Measurements from ENCODE around the gene DNM3. TPM values are rescaled to one million over a fixed set of nuclear protein-coding genes. Genes with fewer than 3 reads are reported as not detected.

The DNM3 gene
- total RNA-seq, 1 donor from 2014 or later, result 4.7 TPM

DNA sequence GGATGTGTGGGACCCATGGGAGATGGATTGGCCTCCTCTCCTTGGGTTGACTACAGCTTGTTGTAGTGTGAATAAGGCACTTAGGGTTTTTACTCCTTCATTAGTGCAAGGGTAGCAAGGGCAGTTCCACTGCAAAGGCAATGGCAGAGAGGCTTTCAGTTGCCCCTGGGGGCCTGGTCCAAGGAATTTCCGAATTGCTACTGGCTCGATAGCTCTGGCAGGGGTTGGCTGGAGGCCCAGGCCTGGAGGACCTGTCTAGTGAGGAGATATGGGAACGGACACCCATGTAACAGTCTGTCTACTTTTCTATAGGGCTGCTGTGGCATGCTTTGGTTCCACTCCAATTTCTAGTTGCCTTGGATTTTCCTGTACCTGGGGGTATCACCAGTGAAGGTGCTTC, 360.3 kb downstream of the DNM3 start:
- TF ChIP-seq, protein P1, sequence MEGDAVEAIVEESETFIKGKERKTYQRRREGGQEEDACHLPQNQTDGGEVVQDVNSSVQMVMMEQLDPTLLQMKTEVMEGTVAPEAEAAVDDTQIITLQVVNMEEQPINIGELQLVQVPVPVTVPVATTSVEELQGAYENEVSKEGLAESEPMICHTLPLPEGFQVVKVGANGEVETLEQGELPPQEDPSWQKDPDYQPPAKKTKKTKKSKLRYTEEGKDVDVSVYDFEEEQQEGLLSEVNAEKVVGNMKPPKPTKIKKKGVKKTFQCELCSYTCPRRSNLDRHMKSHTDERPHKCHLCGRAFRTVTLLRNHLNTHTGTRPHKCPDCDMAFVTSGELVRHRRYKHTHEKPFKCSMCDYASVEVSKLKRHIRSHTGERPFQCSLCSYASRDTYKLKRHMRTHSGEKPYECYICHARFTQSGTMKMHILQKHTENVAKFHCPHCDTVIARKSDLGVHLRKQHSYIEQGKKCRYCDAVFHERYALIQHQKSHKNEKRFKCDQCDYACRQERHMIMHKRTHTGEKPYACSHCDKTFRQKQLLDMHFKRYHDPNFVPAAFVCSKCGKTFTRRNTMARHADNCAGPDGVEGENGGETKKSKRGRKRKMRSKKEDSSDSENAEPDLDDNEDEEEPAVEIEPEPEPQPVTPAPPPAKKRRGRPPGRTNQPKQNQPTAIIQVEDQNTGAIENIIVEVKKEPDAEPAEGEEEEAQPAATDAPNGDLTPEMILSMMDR (IDR thresholded peaks at IDR 0.05; ENCODE audit: insufficient read depth, low read depth, low read length), result no peak
- TF ChIP-seq EZH2 (IDR thresholded peaks at IDR 0.05; ENCODE audit: insufficient read depth, low read length), result no peak
- no peaks in the 10 kb centered on the region for H3K79me2 ChIP-seq (ENCODE audit: insufficient read depth, low read length)
- no peaks in the 10 kb centered on the region for H3K9me3 ChIP-seq (ENCODE audit: insufficient read depth, low read depth, low read length)
- Mint-ChIP-seq H3K36me3 (ENCODE audit: low read depth, unreplicated experiment) (peaks cover 4% of the 10 kb centered on the region), H3K4me3 (ENCODE audit: unreplicated experiment) (no peak overlapping the region), H3K27me3 (ENCODE audit: low read depth, unreplicated experiment) (no peaks in the 10 kb centered on the region), H3K27ac (ENCODE audit: unreplicated experiment) (no peak overlapping the region), H3K9me3 (ENCODE audit: unreplicated experiment) (peaks cover 21% of the 10 kb centered on the region), H3K4me1 (ENCODE audit: low read depth, unreplicated experiment) (no peaks in the 10 kb centered on the region)
- FAIRE-seq, result no peak
- H4K20me1 ChIP-seq (ENCODE audit: insufficient read depth, low read length), result no peaks in the 10 kb centered on the region
- no peaks in the 10 kb centered on the region for H3K4me1 ChIP-seq (ENCODE audit: insufficient read depth, low read length)
- no peak for DNase-seq (ENCODE audit: low read depth)
- H3K4me2 ChIP-seq (ENCODE audit: low read length), result no peak overlapping the region
- no peak overlapping the region for H3K9ac ChIP-seq (ENCODE audit: low read length)
- H3K36me3 ChIP-seq (ENCODE audit: insufficient read depth, low read length), result no peaks in the 10 kb centered on the region
- no peak overlapping the region for H3K4me3 ChIP-seq (ENCODE audit: insufficient read depth, low read depth, low read length)
- no peak overlapping the region for H2AFZ ChIP-seq (ENCODE audit: low read depth, low read length)
- H3K27ac ChIP-seq (ENCODE audit: low read depth, low read length), result no peak overlapping the region
- H3K27me3 ChIP-seq (ENCODE audit: insufficient read depth, low read length), result no peaks in the 10 kb centered on the region

DNA sequence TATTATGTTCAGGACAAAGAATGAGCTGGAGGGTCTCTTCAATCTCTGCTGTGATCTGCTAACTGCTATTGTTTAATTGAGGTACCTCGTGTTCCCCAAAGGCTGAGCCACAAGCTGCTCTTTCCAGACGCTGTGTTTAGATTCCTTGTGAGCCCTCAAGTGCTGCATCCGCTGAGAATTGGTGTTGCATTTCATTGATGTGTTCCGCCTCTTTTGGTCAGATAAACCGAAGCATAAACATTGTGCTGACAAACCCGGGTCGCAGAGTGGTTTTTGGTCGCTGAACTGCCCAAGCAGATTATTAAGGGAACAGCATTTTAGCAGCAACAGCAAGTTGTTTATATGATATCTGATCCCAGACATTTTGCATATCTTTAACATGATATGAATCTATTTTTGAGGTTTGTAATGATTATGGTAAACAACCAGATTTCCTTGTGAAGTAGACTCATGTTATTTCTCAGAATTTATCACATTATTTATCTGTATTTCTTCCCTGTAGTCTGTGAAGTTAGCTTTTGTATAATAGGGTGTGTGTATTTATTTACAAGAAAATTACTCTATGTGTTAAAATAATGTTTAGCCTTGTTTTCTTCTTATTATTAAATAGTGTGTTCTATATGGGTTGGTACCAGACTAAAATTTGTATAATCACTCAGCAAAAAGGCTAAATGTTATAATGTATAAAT, 362.0 kb downstream of the DNM3 start:
- Mint-ChIP-seq H3K4me1 (ENCODE audit: low read depth, unreplicated experiment) (no peaks in the 10 kb centered on the region), H3K4me3 (ENCODE audit: unreplicated experiment) (no peak overlapping the region), H3K27me3 (ENCODE audit: low read depth, unreplicated experiment) (no peaks in the 10 kb centered on the region), H3K27ac (ENCODE audit: unreplicated experiment) (no peak overlapping the region), H3K36me3 (ENCODE audit: low read depth, unreplicated experiment) (peaks cover 2% of the 10 kb centered on the region), H3K9me3 (ENCODE audit: unreplicated experiment) (peaks cover 10% of the 10 kb centered on the region)
- Histone ChIP-seq H3K27ac (ENCODE audit: low read depth, low read length) (no peak overlapping the region), H3K4me2 (ENCODE audit: low read length) (peak overlapping the region; percentile 28), H3K27me3 (ENCODE audit: insufficient read depth, low read length) (no peaks in the 10 kb centered on the region), H3K79me2 (ENCODE audit: insufficient read depth, low read length) (no peaks in the 10 kb centered on the region), H3K4me3 (ENCODE audit: insufficient read depth, low read depth, low read length) (no peak overlapping the region), H2AFZ (ENCODE audit: low read depth, low read length) (peak overlapping the region; percentile 38), H4K20me1 (ENCODE audit: insufficient read depth, low read length) (no peaks in the 10 kb centered on the region), H3K9ac (ENCODE audit: low read length) (no peak overlapping the region), H3K9me3 (ENCODE audit: insufficient read depth, low read depth, low read length) (no peaks in the 10 kb centered on the region), H3K4me1 (ENCODE audit: insufficient read depth, low read length) (no peaks in the 10 kb centered on the region), H3K36me3 (ENCODE audit: insufficient read depth, low read length) (no peaks in the 10 kb centered on the region)
- FAIRE-seq (no peak), DNase-seq (ENCODE audit: low read depth) (peak; percentile 43)
- TF ChIP-seq, protein P1 (IDR thresholded peaks at IDR 0.05; ENCODE audit: insufficient read depth, low read depth, low read length), result no peak
- TF ChIP-seq EZH2 (IDR thresholded peaks at IDR 0.05; ENCODE audit: insufficient read depth, low read length), result no peak

DNA sequence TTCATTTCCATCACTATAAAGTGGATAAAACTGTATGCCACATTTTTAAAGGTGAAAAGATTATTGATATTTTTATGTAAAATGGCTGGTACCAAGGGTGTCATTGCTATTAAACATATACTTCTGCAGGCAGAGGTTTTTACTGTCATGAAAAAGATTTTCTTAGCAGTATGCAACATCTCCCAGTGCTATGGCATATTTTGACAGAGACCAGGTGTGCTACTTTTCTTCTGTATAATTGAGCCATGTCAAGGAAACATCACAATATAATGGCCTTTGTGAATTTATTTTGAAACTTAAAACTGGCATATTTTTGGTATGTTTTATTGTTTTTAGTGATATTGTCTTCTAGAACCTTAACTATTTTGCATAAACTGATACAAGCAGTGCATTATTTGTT, 362.6 kb downstream of the DNM3 start:
- no peaks in the 10 kb centered on the region for H3K27me3 Mint-ChIP-seq (ENCODE audit: low read depth, unreplicated experiment)
- H2AFZ ChIP-seq (ENCODE audit: low read depth, low read length), result no peak overlapping the region
- TF ChIP-seq, protein P1 (IDR thresholded peaks at IDR 0.05; ENCODE audit: insufficient read depth, low read depth, low read length), result no peak
- no peak for TF ChIP-seq EZH2 (IDR thresholded peaks at IDR 0.05; ENCODE audit: insufficient read depth, low read length)
- H3K4me2 ChIP-seq (ENCODE audit: low read length), result no peak overlapping the region
- no peak overlapping the region for H3K4me3 ChIP-seq (ENCODE audit: insufficient read depth, low read depth, low read length)
- H3K4me1 ChIP-seq (ENCODE audit: insufficient read depth, low read length), result no peaks in the 10 kb centered on the region
- no peak overlapping the region for H3K9ac ChIP-seq (ENCODE audit: low read length)
- H3K36me3 Mint-ChIP-seq (ENCODE audit: low read depth, unreplicated experiment), result no peaks in the 10 kb centered on the region
- H3K4me3 Mint-ChIP-seq (ENCODE audit: unreplicated experiment), result no peak overlapping the region
- no peaks in the 10 kb centered on the region for H3K27me3 ChIP-seq (ENCODE audit: insufficient read depth, low read length)
- no peaks in the 10 kb centered on the region for H3K36me3 ChIP-seq (ENCODE audit: insufficient read depth, low read length)
- no peaks in the 10 kb centered on the region for H3K9me3 ChIP-seq (ENCODE audit: insufficient read depth, low read depth, low read length)
- H3K27ac ChIP-seq (ENCODE audit: low read depth, low read length), result no peak overlapping the region
- no peak for FAIRE-seq
- H3K9me3 Mint-ChIP-seq (ENCODE audit: unreplicated experiment), result peaks cover 4% of the 10 kb centered on the region
- no peak for DNase-seq (ENCODE audit: low read depth)
- H3K79me2 ChIP-seq (ENCODE audit: insufficient read depth, low read length), result no peaks in the 10 kb centered on the region
- no peaks in the 10 kb centered on the region for H3K4me1 Mint-ChIP-seq (ENCODE audit: low read depth, unreplicated experiment)
- no peak overlapping the region for H3K27ac Mint-ChIP-seq (ENCODE audit: unreplicated experiment)
- H4K20me1 ChIP-seq (ENCODE audit: insufficient read depth, low read length), result no peaks in the 10 kb centered on the region
